Glutamatergic neuron (in vitro differentiated cells): ENCODE data around the gene TESMIN. TPM values are rescaled to one million over a fixed set of nuclear protein-coding genes. Genes with fewer than 3 reads are reported as not detected.

ENCODE experiments used
- DNase-seq: peaks from one replicate; pipeline ENCODE4 v3.0.0; 2022
- H3K27ac Mint-ChIP-seq: one replicate; pipeline ENCODE4 v1.8.0; 2020; ENCODE audit warnings: mild to moderate bottlenecking, mixed read lengths, inconsistent platforms; ENCODE audit not compliant: unreplicated experiment
- H3K27me3 Mint-ChIP-seq: one replicate; pipeline ENCODE4 v1.8.0; 2020; ENCODE audit warnings: mild to moderate bottlenecking, moderate library complexity, mixed read lengths, inconsistent platforms; ENCODE audit not compliant: unreplicated experiment
- H3K36me3 Mint-ChIP-seq: one replicate; pipeline ENCODE4 v1.8.0; 2020; ENCODE audit warnings: mild to moderate bottlenecking, mixed read lengths, inconsistent platforms; ENCODE audit not compliant: unreplicated experiment
- H3K4me1 Mint-ChIP-seq: one replicate; pipeline ENCODE4 v1.8.0; 2020; ENCODE audit warnings: mild to moderate bottlenecking, low read depth, mixed read lengths, inconsistent platforms; ENCODE audit not compliant: unreplicated experiment
- H3K4me3 Mint-ChIP-seq: one replicate; pipeline ENCODE4 v1.8.0; 2020; ENCODE audit warnings: mild to moderate bottlenecking, mixed read lengths, inconsistent platforms; ENCODE audit not compliant: unreplicated experiment
- H3K9me3 Mint-ChIP-seq: one replicate; pipeline ENCODE4 v1.8.0; 2020; ENCODE audit warnings: mild to moderate bottlenecking, moderate library complexity, mixed read lengths, inconsistent platforms; ENCODE audit not compliant: unreplicated experiment
- total RNA-seq: library from RNA; stranded (reverse); fragmentation: NEBNext Ultra II Directional; extraction: Animal tissue kit (Norgen Biotek cat#: 25700); gene quantifications from one replicate; pipeline ENCODE4 v1.2.1, GENCODE V29; 2021; ENCODE audit not compliant: unreplicated experiment
- TF ChIP-seq, protein P1 (sequence below): fragments of 200-600 bp; sonication (generic); IDR thresholded peaks from one replicate; pipeline ENCODE4 v1.5.0; 2021; ENCODE audit not compliant: partially characterized antibody, unreplicated experiment

TESMIN gene
- total RNA-seq, 1 donor from 2014 or later: 3.8 TPM

DNA sequence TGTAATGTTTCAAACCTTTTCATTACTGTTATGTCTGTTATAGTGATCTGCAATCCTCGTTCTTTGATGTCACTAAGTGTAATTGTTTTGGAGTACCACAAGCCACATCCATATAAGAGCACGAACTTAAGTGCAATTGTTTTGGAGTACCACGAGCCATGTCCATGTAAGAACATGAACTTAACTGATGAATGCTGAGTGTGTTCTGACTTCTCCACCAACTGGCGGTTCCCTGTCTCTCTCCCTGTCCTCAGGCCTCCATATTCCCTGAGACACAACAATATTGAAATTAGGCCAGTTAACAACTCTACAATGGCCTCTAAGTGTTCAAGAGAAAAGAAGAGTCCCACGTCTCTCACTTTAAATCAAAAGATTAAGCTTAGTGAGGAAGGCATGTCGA is 23.5 kb downstream of the TESMIN start:
- DNase-seq: no peak
- no peak overlapping the region for H3K4me3 Mint-ChIP-seq
- no peaks in the 10 kb centered on the region for H3K36me3 Mint-ChIP-seq
- peaks cover 2% of the 10 kb centered on the region for H3K27me3 Mint-ChIP-seq
- TF ChIP-seq, protein P1, sequence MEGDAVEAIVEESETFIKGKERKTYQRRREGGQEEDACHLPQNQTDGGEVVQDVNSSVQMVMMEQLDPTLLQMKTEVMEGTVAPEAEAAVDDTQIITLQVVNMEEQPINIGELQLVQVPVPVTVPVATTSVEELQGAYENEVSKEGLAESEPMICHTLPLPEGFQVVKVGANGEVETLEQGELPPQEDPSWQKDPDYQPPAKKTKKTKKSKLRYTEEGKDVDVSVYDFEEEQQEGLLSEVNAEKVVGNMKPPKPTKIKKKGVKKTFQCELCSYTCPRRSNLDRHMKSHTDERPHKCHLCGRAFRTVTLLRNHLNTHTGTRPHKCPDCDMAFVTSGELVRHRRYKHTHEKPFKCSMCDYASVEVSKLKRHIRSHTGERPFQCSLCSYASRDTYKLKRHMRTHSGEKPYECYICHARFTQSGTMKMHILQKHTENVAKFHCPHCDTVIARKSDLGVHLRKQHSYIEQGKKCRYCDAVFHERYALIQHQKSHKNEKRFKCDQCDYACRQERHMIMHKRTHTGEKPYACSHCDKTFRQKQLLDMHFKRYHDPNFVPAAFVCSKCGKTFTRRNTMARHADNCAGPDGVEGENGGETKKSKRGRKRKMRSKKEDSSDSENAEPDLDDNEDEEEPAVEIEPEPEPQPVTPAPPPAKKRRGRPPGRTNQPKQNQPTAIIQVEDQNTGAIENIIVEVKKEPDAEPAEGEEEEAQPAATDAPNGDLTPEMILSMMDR: no peak
- H3K27ac Mint-ChIP-seq: no peak overlapping the region
- no peaks in the 10 kb centered on the region for H3K4me1 Mint-ChIP-seq
- H3K9me3 Mint-ChIP-seq: peaks cover 2% of the 10 kb centered on the region

DNA sequence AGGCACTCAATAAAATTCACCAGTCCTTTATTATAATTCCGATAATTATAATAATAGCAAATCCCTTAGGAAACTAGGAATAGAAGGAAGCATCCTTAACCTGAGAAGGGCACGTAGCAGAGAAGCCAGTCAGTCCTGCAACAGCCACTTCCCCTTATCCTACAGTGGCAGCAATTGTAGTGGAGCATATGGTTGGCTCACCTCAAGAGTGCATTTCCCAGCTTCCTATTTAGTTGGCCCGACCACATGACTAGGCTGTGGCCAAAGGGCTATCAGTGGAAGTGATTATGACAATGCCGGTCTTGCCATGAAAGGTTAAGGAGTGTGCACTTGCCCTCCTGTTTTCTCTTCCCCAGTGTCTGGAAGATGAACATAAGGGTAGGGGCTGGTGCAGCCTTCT is 27.0 kb downstream of the TESMIN start:
- DNase-seq: no peak
- Mint-ChIP-seq H3K4me1 (no peaks in the 10 kb centered on the region), H3K27ac (no peak overlapping the region), H3K9me3 (peaks cover 6% of the 10 kb centered on the region), H3K27me3 (no peaks in the 10 kb centered on the region), H3K4me3 (no peak overlapping the region), H3K36me3 (peaks cover 12% of the 10 kb centered on the region)
- TF ChIP-seq, protein P1: no peak

DNA sequence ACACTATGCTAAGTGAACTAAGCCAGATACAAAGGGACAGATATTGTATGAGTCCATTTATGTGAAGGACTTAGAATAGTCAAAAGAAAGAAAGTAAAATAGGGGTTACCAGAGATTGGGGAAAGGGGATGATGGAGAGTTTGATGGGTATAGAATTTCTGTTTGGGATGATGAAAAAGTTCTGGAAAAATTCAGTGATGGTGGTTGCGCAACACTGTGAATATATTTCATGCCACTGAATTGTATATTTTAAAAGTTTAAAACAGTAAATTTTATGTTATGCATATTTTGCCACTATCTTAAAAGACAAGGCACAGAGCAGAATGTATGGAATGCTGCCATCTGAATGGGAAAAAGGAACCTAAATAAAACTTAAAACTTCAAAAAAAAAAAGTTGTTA is 29.2 kb downstream of the TESMIN start:
- peaks cover 6% of the 10 kb centered on the region for H3K9me3 Mint-ChIP-seq
- no peak overlapping the region for H3K4me3 Mint-ChIP-seq
- TF ChIP-seq, protein P1: no peak
- H3K27me3 Mint-ChIP-seq: no peaks in the 10 kb centered on the region
- H3K36me3 Mint-ChIP-seq: peaks cover 24% of the 10 kb centered on the region
- DNase-seq: no peak
- H3K27ac Mint-ChIP-seq: no peak overlapping the region
- no peaks in the 10 kb centered on the region for H3K4me1 Mint-ChIP-seq

DNA sequence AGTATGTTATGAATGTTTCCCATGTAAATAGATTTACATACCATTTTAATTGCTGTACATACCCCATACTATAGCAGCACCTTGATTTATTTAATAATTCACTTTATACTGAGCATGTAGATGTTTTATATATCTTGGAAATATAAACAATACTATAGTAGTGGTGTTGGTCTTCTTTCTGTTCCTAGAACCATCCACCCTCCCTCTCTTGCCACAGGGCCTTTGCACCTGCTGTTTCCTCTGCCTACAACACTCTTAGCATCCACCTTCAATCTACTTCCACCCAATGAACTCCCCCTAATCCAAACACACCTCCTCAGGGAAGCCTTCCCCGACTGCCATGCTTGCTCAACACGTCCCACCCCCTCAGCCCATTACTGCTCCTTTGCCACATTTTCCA is 30.2 kb downstream of the TESMIN start:
- Mint-ChIP-seq H3K9me3 (peaks cover 6% of the 10 kb centered on the region), H3K27me3 (no peaks in the 10 kb centered on the region), H3K36me3 (peaks cover 29% of the 10 kb centered on the region), H3K4me1 (no peaks in the 10 kb centered on the region), H3K4me3 (no peak overlapping the region), H3K27ac (no peak overlapping the region)
- TF ChIP-seq, protein P1: no peak
- DNase-seq: no peak

DNA sequence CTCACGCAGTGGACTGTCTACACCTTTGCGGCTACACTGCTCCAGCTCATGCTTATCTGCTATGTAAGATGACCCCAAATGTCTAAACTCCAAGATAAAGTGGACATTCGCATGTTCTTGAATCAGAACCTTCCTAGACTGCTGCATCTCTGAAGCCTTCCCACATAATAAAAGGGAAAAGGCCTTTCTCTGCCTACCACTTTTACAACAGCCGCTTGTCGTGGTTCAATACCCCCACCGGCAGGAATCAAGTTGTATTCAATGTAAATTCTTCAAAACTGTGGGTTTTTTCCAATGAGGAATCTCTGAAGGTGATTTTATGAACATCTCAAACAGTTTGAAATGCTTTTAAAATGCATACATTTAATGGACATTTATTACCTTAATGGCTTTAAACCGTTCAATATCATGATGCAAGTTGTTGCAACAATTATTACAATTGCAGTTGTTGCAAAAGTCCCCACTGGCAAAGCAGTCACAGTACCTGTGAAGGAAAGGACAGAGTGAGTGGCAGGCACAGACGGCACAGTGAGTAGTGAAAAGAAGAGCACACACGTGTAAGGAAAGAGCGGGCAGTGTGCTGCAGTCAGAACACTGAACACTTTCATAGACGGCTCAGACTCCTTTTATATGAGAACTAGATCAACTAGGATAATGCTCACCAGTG is 35.7 kb downstream of the TESMIN start:
- TF ChIP-seq, protein P1: no peak
- H3K27ac Mint-ChIP-seq: no peak overlapping the region
- no peaks in the 10 kb centered on the region for H3K27me3 Mint-ChIP-seq
- peaks cover 4% of the 10 kb centered on the region for H3K9me3 Mint-ChIP-seq
- H3K36me3 Mint-ChIP-seq: peaks cover 29% of the 10 kb centered on the region
- no peaks in the 10 kb centered on the region for H3K4me1 Mint-ChIP-seq
- no peak for DNase-seq
- H3K4me3 Mint-ChIP-seq: no peak overlapping the region
